NCI-H2227 (cell line): Measurements from ENCODE around the gene KNTC1.
A peak's percentile ranks its signal among the peaks of the same experiment; 100 is the strongest.
"Not testable (repeated sequence)": the region's sequence is repeated elsewhere in the genome, so short reads cannot be mapped to it uniquely, and the experiment has no call there.

Experiments used
- DNase-seq: peaks from one replicate; lab custom pipeline; 2025; ENCODE audit not compliant: unreplicated experiment; lab: John Stamatoyannopoulos, UW

The KNTC1 gene

GRCh38 chr12:122526683-122527477, at the start of gene KNTC1, which contains the start of gene RSRC2:
KNTC1 (plus strand) TSS chr12:122527249; CDS start chr12:122530064, 2,815 bp downstream.
RSRC2 (minus strand) TSS chr12:122526936; CDS start chr12:122526853, 83 bp downstream.
- peak; percentile 100 for DNase-seq

- no peak for DNase-seq
Observed at GRCh38 chr12:122480753-122481152, 46.3 kb upstream of the KNTC1 start.

- no peak for DNase-seq
Observed at GRCh38 chr12:122481861-122482260, 45.2 kb upstream of the KNTC1 start.

GRCh38 chr12:122483969-122484368, 43.1 kb upstream of the KNTC1 start:
- no peak for DNase-seq

GRCh38 chr12:122484385-122484784, 42.7 kb upstream of the KNTC1 start:
- not testable (repeated sequence) for DNase-seq

GRCh38 chr12:122486360-122486759, 40.7 kb upstream of the KNTC1 start:
- not testable (repeated sequence) for DNase-seq

- no peak for DNase-seq
Observed at GRCh38 chr12:122486805-122487426, 40.1 kb upstream of the KNTC1 start.

- DNase-seq: not testable (repeated sequence)
Observed at GRCh38 chr12:122487807-122488206, 39.2 kb upstream of the KNTC1 start.

GRCh38 chr12:122489038-122489437, 38.0 kb upstream of the KNTC1 start:
- DNase-seq: no peak

GRCh38 chr12:122491991-122492390, 35.1 kb upstream of the KNTC1 start:
- no peak for DNase-seq

- DNase-seq: not testable (repeated sequence)
Observed at GRCh38 chr12:122493222-122493621, 33.8 kb upstream of the KNTC1 start.

GRCh38 chr12:122495258-122495657, 31.8 kb upstream of the KNTC1 start:
- no peak for DNase-seq

GRCh38 chr12:122499991-122500684, 26.9 kb upstream of the KNTC1 start:
- peak; percentile 70 for DNase-seq

- peak; percentile 99 for DNase-seq
Observed at GRCh38 chr12:122500685-122501488, 26.2 kb upstream of the KNTC1 start, which contains the start of gene ZCCHC8. ZCCHC8 (minus strand) TSS chr12:122500932; CDS start chr12:122500840, 92 bp downstream.

GRCh38 chr12:122501489-122501989, 25.5 kb upstream of the KNTC1 start:
- no peak for DNase-seq

- no peak for DNase-seq
Observed at GRCh38 chr12:122503147-122503751, 23.8 kb upstream of the KNTC1 start.

- DNase-seq: no peak
Observed at GRCh38 chr12:122503783-122504590, 23.1 kb upstream of the KNTC1 start.

GRCh38 chr12:122505419-122506051, 21.5 kb upstream of the KNTC1 start:
- no peak for DNase-seq
